AG04450 (cell line): Measurements from ENCODE around the gene SEC24D. TPM values are rescaled to one million over a fixed set of nuclear protein-coding genes. Genes with fewer than 3 reads are reported as not detected.

ENCODE experiments used
- CTCF ChIA-PET: fragments of 300-600, 350-600 bp; formaldehyde crosslinking; extraction: SDS; loops from one replicate; lab custom pipeline; 2022; ENCODE audit warnings: antibody characterized with exemption, inconsistent platforms; lab: Charles Lee
- POLR2A ChIA-PET: fragments of 350-600 bp; formaldehyde crosslinking; extraction: SDS; loops from one replicate; lab custom pipeline; 2021; ENCODE audit warnings: antibody characterized with exemption, inconsistent platforms; lab: Yijun Ruan, JAX
- DNase-seq: peaks from one replicate; pipeline ENCODE4 v3.0.0-alpha.2; 2011; ENCODE audit warnings: low read depth, low spot score
- H3K27ac ChIP-seq: one replicate; pipeline ENCODE4 v1.5.1; 2012; ENCODE audit warnings: low read depth, low read length, control low read depth
- H3K27me3 ChIP-seq: one replicate; pipeline ENCODE4 v1.6.0; 2012; ENCODE audit warnings: low read length; ENCODE audit not compliant: control insufficient read depth, insufficient read depth
- H3K4me3 ChIP-seq: 2 replicates; pipeline ENCODE4 v1.5.1; 2011; ENCODE audit warnings: mild to moderate bottlenecking, low read depth, low read length, control low read depth
- H3K9me3 ChIP-seq: 2 replicates; pipeline ENCODE4 v1.5.1; 2012; ENCODE audit warnings: low read length; ENCODE audit not compliant: control insufficient read depth, insufficient read depth
- polyA plus RNA-seq: library from polyadenylated mRNA; depleted of rRNA; stranded (reverse); fragments of >200 nt; gene quantifications from 2 replicates; pipeline ENCODE4 v1.2.3, GENCODE V29; 2011
- TF ChIP-seq, protein P1 (sequence below): IDR thresholded peaks from 2 replicates; pipeline ENCODE4 v1.5.1; 2011; ENCODE audit warnings: low read depth, low read length, control low read depth, inconsistent platforms

SEC24D gene
- polyA plus RNA-seq, 1 experiment = 113 TPM

DNA sequence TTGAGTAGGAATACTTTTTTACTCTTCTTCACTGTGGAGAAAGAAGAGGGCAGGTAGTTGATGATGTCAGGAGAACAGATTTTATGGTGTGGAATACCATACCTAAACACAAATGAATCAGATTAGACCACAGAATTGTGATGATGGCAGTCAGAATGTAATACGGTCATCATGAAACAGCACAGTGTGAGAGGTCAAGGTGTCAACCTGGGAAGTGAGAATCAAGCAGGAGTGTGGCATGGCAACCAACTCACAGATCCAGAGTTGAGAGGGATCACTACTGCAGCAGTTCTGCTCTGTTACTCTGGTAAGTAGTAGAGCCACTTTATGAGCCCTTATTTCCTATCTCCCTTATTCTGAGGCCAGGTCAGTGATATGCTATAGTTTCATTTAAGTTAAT is 123.1 kb downstream of the SEC24D start:
- DNase-seq = no peak
- H3K27me3 ChIP-seq = no peaks in the 10 kb centered on the region
- H3K4me3 ChIP-seq = no peak overlapping the region
- H3K9me3 ChIP-seq = no peaks in the 10 kb centered on the region
- no peak overlapping the region for H3K27ac ChIP-seq
- POLR2A ChIA-PET = interaction anchor here (1.4 kb wide), 1 partner anchor 17 kb away, joined by 3 read pairs; no protein-coding TSS in a partner anchor
- TF ChIP-seq, protein P1, sequence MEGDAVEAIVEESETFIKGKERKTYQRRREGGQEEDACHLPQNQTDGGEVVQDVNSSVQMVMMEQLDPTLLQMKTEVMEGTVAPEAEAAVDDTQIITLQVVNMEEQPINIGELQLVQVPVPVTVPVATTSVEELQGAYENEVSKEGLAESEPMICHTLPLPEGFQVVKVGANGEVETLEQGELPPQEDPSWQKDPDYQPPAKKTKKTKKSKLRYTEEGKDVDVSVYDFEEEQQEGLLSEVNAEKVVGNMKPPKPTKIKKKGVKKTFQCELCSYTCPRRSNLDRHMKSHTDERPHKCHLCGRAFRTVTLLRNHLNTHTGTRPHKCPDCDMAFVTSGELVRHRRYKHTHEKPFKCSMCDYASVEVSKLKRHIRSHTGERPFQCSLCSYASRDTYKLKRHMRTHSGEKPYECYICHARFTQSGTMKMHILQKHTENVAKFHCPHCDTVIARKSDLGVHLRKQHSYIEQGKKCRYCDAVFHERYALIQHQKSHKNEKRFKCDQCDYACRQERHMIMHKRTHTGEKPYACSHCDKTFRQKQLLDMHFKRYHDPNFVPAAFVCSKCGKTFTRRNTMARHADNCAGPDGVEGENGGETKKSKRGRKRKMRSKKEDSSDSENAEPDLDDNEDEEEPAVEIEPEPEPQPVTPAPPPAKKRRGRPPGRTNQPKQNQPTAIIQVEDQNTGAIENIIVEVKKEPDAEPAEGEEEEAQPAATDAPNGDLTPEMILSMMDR = no peak
- CTCF ChIA-PET = no interaction called here

DNA sequence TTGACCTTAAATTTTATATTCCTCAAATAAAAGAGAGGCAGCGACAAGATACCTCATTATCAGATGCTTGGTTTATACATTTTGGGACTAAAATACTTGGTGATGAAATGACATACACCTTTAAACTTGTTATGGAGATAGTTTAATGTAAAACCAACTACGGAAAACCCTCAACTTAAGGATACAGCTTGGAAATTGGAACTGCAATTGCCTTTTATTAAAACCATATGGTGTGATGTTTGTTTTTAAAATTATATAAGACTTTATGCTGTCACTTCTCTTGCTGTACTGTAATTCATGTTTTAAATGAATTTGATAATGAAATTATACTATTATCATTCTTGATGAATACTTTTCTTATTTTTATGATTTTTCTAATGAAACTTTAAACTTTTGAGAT is 124.9 kb downstream of the SEC24D start:
- CTCF ChIA-PET = interaction anchor here (0.9 kb wide), 1 partner anchor 287 kb away, joined by 3 read pairs; no protein-coding TSS in a partner anchor
- H3K27ac ChIP-seq = no peak overlapping the region
- H3K9me3 ChIP-seq = no peaks in the 10 kb centered on the region
- H3K27me3 ChIP-seq = no peaks in the 10 kb centered on the region
- POLR2A ChIA-PET = no interaction called here
- DNase-seq = no peak
- TF ChIP-seq, protein P1 = no peak
- H3K4me3 ChIP-seq = no peak overlapping the region

DNA sequence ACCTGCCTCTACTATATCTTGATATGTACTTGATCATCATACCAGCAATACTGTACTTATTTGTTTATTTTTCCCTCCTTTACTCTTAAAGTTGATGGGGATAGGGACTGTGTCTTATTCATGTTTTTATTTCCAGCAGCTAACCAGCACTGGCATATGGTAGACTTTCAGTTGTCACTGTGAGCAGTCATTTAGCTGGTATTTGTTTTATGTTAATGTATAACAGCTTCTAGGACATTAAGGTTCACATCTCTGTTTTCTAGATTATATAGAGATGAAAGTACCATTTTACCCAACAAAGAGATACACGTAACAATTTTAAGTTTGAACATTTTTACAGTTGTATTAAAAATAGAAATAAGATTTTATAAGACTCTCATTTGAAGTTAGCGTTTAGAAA is 132.8 kb downstream of the SEC24D start:
- no peak overlapping the region for H3K27ac ChIP-seq
- ChIA-PET CTCF (interaction anchor here (0.6 kb wide), 1 partner anchor 266 kb away, joined by 3 read pairs; no protein-coding TSS in a partner anchor), POLR2A (no interaction called here)
- no peak for DNase-seq
- H3K4me3 ChIP-seq = no peak overlapping the region
- H3K9me3 ChIP-seq = no peaks in the 10 kb centered on the region
- no peaks in the 10 kb centered on the region for H3K27me3 ChIP-seq
- TF ChIP-seq, protein P1 = no peak

DNA sequence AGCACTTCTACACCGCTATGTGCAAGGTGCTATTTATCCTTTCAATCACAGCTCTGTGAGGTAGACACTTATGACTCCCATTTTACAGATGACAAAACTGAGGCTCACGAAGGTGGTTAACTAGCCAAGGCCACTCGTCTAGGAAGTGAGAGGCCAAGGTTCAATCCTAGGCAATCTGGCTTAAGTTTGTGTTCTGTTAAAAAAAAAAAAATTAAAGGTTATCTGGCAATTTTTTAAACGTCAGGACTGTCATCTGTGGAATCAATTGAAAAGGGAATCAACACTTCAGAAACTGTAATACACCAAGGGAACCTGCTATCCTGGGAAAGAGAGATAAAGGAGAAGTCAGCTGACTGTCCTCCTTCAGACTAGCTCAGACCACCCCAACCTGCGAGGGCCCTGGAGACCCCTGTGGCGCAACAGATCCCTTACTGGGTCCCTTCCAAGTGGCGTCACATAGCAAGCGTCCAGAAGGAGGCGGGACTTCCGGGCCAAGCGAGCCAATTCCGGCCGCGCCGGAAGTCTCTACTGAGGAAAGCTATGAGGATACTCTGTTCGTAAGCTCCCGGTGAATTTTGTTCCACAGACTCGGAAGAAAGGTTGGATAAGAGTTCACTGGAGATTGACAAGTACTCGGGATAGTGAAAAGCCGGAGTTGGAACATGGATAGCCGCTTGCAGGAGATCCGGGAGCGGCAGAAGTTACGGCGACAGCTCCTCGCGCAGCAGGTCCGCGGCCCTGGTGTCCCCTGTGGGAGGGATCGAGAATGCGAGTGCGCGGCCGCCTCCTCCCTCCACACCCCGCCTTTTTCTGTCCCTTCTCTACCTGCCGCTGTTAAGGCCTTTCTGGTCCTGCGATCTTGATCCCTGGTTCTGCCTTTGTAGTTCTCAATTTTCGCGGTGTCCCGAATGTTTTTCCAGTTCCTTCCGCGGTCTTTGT is 150.8 kb downstream of the SEC24D start, which contains the start of gene METTL14:
METTL14 (plus strand) TSS at position 520 of the 939 bp plus-strand sequence; CDS start at position 663, 143 bp downstream.
- CTCF ChIA-PET = interaction anchor here (0.5 to 2.3 kb wide), 6 partner anchors 10 to 261 kb away, joined by 3 to 7 read pairs (median 4); no protein-coding TSS in a partner anchor
- TF ChIP-seq, protein P1 = no peak; the same call in 1 of the 2 replicates
- Histone ChIP-seq H3K4me3 (peak within 1 kb of the TSS; percentile 81), H3K27me3 (no peaks in the 10 kb centered on the region), H3K9me3 (no peaks in the 10 kb centered on the region), H3K27ac (no peak within 1 kb of the TSS)
- peak; percentile 59 for DNase-seq
- POLR2A ChIA-PET = interaction anchor here (0.6 to 1.2 kb wide), 4 partner anchors 9 to 332 kb away, joined by 3 to 5 read pairs (median 3); partner anchors contain the start of gene PRSS12
